GM21390 (cell line): ENCODE results near the gene HIVEP3.

Source experiments
- ATAC-seq: cut with Tn5 transposase; IDR thresholded peaks from one replicate; pipeline ENCODE4 v1.9.1; 2021; ENCODE audit not compliant: unreplicated experiment

The HIVEP3 gene

GRCh38 chr1:41493117-41493536, 425.6 kb downstream of the HIVEP3 start:
- ATAC-seq = no peak

DNA sequence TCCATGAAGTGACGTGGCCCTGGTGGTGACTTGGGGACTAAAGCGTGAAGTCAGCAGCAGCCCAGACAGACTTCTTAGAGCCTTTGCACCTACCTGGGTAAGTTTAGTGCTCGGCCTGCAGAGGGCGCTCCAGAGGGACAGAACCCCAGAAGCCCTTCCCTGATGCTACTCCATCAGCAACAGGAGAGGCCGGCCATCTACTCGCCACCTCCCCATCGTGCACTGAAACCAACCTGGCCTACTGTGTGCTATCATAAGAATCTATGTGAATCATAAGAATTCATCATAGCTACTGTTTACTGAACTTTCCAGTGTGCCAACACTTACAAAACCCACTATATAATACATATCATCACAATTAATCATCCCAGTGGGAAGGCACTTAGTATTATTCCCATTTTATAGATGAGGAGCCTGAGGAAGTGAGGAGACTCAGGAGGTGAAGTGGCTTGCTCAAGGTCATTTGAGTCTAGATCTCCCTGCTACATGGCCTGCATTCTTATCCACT, 426.3 kb downstream of the HIVEP3 start:
- no peak for ATAC-seq

GRCh38 chr1:41490911-41491310, 427.8 kb downstream of the HIVEP3 start:
- no peak for ATAC-seq

DNA sequence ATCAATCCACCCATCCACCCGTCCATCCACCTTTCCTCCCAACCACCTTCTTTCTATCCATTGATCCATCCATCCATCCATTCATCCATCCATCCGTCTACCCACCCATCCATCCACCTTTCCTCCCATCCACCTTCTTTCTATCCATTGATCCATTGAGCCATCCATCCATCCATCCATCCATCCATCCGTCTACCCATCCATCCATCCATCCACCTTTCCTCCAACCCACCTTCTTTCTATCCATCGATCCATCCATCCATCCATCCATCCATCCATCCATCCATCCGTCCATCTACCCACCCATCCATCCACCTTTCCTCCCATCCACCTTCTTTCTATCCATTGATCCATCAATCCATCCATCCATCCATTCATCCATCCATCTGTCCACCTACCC, 429.2 kb downstream of the HIVEP3 start:
- ATAC-seq = no peak

DNA sequence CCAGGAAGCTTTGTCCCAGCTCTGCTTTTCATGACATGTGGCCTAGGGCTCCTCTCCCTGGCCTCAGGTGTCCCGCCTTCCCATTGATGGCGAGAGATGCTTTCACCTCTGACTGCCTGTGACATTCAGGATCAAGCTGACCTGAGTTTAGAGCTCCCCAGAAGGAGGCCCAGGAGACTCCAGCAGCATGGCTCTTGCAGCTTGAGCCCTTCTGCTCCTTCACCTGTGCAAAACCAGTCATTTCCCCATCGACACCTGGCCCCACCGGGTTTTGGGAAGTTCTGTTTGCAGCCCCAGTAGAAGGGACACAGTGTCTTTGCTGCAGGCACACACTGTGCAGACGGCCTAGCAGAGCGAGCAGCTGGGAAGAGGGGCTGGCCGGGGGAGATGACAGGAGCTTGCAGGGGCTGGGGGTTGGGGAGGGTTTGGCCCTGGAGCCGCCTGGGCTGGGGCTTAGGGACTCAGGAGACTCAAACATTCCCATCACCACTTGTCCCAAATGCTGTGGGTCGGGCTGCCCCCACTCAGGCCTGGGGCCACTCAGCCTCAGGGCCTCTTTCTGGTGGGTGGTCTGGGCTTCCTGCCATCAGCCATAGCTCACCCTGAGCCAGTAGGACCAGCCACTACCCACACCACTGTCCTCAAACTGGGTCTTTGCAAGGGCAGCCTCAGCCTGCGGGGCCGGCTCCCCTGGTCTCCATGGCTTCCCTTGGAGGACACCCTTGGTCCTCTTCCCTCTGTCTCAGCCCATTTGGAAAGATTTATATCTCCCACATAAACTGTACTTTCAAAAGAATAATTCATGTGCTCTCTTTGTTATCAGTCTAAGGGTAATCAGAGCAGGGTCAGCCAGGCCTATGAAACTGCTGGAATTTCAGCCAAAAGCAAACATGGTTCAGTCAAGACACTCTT, 430.4 kb downstream of the HIVEP3 start:
- no peak for ATAC-seq

- no peak for ATAC-seq
Observed at GRCh38 chr1:41487126-41488039, 431.3 kb downstream of the HIVEP3 start.

- no peak for ATAC-seq
Observed at GRCh38 chr1:41486371-41487125, 432.2 kb downstream of the HIVEP3 start.

DNA sequence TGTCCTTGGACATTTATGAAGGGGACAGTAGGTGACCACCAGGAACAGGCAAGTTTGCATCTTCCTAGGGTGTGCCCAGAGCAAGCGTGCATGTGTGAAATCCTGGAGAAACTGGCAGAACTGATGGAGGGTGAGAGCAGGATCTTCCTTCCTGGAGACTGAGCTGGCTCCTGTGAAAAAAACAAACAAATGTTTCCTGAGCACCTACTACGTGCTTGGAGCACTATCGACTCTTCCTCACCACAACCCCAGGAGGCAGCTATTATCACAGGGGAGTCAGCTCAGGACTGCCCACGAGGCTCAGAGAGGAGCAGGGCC, 432.7 kb downstream of the HIVEP3 start:
- ATAC-seq = no peak

- no peak for ATAC-seq
Observed at GRCh38 chr1:41485605-41486004, 433.1 kb downstream of the HIVEP3 start.

DNA sequence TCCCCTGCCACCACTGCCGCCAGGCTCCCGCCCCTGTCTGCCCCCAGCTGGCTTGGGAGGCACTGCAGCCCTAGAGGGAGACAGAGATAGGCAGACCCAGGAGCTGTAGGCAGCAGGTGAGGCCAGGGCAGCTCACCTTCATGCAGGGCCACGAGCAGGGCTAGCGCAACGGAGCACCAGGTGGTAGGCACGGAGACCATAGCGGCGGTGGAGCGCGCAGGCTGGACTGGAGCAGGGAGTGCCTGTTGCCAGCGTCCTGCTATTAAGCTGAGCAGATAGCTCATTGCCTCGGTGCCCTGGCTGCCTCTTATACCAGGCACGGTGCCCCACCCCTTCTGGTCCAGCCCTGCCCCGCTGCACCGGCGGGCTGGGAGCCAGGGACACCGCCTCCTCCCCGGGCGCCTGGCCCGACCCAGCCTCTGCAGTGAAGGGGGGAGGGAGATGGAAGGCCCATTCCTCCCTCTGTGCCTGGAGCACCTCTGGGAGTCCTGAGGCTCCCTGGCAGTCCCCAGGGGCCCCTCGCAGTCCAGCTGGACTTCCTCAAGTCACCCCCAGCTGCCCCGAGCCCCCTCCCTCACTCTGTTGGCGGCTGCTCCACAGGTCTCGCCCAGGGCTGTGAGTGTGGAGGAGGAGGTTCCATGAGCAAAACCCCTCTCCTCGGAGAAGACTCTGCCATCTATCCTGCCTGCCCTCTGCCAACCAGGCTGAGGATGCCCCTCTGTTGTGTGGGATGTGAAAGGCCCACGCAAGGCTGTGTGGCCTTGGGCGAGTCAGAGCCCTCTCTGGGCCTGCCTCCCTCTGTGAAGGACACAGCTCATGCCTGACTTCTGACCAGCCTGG, 434.1 kb downstream of the HIVEP3 start, which contains the start of gene EDN2:
EDN2 (minus strand) TSS at position 282 of the 840 bp plus-strand sequence; CDS start at position 200, 82 bp downstream.
- ATAC-seq = no peak

GRCh38 chr1:41483960-41484401, 434.7 kb downstream of the HIVEP3 start:
- ATAC-seq = no peak

GRCh38 chr1:41483001-41483850, 435.5 kb downstream of the HIVEP3 start:
- ATAC-seq = no peak

DNA sequence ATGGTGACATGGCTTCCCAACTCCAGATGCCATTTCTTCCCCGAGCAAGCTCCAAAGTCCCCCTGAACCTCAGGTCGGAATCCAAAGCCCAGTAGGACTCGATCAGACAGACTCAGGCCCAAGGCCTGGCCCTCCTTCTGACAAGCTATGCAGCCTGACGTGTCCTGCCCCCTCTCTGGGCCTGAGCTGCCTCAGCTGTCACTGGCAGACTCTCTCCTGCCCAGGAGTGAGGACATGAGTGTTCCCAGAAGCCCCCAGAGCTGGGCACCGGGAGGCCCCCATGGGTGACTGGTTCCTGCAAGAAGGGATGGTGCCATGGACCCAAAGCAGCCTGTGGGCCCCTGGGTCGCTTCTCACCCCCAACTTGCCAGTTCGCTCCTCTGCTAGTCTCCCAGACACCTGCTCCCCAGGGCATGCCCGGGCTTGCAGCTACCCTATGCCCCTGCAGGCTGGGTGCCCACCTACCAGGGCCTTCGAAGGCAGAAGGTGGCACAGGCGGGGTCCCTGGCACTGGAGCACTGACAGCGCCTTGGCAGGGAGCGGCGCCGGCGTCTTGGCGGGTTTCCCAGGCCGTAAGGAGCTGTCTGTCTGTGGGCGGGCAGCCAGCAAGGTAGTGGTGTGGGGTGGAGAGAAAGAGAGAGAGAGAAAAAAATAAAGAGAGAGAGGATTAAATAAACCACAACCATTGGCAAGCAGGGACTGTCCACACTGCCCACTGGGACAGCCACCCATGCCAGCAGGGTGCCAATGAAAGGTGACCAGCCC, 436.5 kb downstream of the HIVEP3 start:
- ATAC-seq = no peak

GRCh38 chr1:41481109-41481775, 437.5 kb downstream of the HIVEP3 start:
- no peak for ATAC-seq

DNA sequence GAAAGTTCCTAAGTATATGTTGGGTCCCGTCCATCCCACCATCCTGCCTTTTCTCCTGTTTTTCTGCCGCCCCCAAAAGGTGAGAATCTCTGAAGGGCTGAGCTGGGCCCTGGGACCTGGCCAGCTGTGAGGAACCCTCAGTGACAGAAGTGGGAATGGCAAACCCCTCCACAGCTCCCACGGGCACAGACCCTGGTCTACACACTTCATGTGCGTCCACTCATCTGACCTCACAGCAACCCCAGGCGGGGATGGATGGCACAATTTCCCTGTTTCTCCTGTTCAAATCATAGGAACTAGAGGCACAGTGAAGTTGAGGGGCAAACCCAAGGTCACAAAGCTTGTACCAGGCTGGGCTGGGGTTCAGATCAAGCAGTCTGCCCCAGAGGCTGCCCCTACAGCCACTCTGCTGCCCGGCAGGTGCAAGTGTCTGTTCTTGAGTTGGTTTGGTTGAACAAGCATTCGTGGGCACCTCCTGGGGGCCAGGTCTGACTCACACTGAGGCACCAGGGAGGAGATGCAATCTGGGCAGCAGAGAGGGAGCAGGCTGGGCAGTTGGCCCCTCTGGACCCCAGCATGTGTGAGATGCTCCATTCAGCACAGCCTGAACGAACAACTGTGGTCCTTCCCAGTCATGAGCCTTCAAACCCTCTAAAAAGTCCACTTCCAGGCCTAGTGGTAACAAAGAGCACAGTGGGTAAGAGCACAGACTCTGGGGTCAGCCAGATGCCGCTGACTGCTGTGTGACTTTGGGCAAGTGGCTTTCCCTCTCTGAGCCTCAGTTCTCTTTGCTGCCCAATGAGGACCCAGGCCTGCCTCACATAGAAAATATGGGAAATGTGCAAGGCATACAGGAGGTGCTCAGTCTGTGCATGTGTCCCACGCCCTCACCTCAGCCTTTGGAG, 438.3 kb downstream of the HIVEP3 start:
- no peak for ATAC-seq

- ATAC-seq = no peak
Observed at GRCh38 chr1:41479808-41480160, 438.9 kb downstream of the HIVEP3 start.
